22Rv1 (cell line): ENCODE measurements around the gene C1orf210.

ENCODE experiments used
- H3K27ac ChIP-seq: fragments of 450-650 bp; 2 replicates; pipeline ENCODE4 v1.5.1; 2017
- ZFX ChIP-seq: fragments of 450-650 bp; IDR thresholded peaks from 2 replicates; pipeline ENCODE4 v1.6.1; 2017; ENCODE audit warnings: antibody characterized with exemption, borderline replicate concordance
- TF ChIP-seq, protein P1 (sequence below): fragments of 450-650 bp; IDR thresholded peaks from 2 replicates; pipeline ENCODE4 v1.5.1; 2017; ENCODE audit warnings: mild to moderate bottlenecking

C1orf210 gene

GRCh38 chr1:43302201-43302600 is 16.8 kb upstream of the C1orf210 start:
- H3K27ac ChIP-seq = no peak overlapping the region
- TF ChIP-seq, protein P1, sequence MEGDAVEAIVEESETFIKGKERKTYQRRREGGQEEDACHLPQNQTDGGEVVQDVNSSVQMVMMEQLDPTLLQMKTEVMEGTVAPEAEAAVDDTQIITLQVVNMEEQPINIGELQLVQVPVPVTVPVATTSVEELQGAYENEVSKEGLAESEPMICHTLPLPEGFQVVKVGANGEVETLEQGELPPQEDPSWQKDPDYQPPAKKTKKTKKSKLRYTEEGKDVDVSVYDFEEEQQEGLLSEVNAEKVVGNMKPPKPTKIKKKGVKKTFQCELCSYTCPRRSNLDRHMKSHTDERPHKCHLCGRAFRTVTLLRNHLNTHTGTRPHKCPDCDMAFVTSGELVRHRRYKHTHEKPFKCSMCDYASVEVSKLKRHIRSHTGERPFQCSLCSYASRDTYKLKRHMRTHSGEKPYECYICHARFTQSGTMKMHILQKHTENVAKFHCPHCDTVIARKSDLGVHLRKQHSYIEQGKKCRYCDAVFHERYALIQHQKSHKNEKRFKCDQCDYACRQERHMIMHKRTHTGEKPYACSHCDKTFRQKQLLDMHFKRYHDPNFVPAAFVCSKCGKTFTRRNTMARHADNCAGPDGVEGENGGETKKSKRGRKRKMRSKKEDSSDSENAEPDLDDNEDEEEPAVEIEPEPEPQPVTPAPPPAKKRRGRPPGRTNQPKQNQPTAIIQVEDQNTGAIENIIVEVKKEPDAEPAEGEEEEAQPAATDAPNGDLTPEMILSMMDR = no peak
- TF ChIP-seq ZFX = no peak

DNA sequence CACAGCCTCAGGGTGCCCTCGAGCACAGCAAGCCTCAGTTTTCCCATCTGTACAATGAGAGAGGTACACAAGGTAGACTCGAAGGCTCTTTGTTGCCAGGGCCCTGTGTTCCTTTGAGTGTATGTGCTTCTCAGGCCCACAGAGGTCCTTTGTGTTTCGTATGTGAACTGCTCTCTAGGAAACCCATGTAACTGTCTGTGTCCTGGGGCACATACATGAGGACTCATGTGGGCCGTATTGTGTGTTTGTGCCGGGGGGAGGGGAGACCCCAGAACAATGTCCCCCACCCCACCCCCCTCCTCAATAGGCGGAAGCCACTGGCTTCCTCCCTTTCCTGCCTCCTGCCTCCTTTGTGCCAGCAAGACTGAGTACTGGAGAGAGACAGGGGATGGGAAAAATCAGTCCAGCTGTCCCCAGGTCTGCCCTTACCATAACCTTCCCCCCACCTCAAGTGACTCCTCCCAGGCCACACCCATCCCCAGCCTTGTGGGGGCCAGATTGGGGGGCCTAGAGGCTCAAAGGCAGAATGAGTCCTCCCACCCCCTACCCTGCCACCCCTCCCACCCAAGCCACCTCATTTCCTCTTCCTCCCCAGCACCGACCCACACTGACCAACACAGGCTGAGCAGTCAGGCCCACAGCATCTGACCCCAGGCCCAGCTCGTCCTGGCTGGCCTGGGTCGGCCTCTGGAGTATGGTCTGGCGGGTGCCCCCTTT is 15.2 kb upstream of the C1orf210 start, which contains the start of gene TIE1:
Gene TIE1, plus strand, starts transcription at position 605 of the 717 bp plus-strand sequence. Its CDS starts 90 bp downstream, at position 695.
- no peak for TF ChIP-seq ZFX
- TF ChIP-seq, protein P1 = no peak
- no peak within 1 kb of the TSS for H3K27ac ChIP-seq

DNA sequence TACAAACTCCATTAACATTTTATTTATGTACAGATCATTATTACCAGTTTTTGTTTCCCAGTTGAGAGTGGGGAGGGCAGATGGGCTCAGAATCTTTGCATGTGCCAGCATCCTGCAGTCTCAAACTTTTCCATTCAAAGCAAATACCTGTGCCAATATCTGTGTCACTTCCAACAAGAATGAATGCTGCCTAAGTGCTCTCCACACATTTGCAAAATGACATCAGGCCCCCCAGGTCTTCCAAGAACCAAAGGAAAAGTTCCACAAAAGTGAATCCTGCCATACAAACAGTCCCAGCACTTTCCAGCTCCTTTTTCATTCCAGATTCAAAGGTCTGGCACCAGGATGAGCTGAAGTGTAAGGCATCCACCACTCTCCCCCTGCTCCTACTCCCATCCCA is 13.7 kb upstream of the C1orf210 start:
- TF ChIP-seq ZFX = no peak
- TF ChIP-seq, protein P1 = no peak

DNA sequence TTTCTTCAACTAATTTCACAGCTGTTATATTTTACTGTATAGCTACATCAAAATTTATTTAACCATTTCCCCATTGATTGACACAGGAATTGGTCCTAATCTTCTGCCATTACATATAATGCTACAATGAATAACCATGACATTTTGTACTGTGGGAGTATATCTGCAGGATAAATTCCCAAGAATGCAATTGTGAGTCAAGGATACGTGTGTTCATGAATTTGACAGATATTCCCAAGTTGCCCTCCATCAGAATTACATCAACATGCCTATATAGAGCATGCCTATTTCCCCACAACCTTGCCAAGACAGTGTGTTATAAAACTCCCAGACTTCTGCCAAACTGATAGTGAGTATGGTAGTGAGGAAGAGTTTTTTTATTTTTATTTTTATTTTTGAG is 12.7 kb upstream of the C1orf210 start:
- H3K27ac ChIP-seq = no peak overlapping the region
- TF ChIP-seq, protein P1 = no peak
- TF ChIP-seq ZFX = no peak

More for the DNA sequence above, 13.7 kb upstream of the C1orf210 start:
- H3K27ac ChIP-seq = no peak overlapping the region

GRCh38 chr1:43296207-43296606 is 10.8 kb upstream of the C1orf210 start:
- no peak overlapping the region for H3K27ac ChIP-seq
- TF ChIP-seq ZFX = no peak
- TF ChIP-seq, protein P1 = no peak

DNA sequence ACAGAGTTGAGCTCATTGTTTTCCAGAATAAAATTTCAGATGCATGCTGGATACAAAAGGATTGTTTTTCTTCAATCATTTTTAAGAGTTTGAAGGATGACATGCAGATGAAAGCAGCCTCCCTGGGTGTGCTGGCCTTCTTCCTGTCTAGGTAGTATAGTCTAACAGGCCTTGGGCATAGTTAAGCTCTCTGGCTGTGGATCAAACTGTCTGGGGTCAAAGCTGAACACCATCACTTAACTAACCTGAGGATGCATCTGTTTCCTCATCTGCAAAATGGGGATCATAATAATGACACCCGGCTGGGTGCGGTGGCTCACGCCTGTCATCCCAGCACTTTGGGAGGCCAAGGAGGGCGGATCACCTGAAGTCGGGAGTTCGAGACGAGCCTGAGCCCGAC is 9.4 kb upstream of the C1orf210 start:
- TF ChIP-seq, protein P1 = no peak
- no peak for TF ChIP-seq ZFX
- H3K27ac ChIP-seq = no peak overlapping the region
